OCI-LY3 (cell line): Measurements from ENCODE around the gene LIN7C.

Source experiments
- H2AFZ ChIP-seq: fragments of 200-600, 300-600 bp; shearing (Covaris generic); 2 replicates; pipeline ENCODE4 v1.6.0; 2014; ENCODE audit warnings: antibody characterized with exemption, low read depth, low read length
- H3K27ac ChIP-seq: fragments of 200-600, 300-600 bp; sonication (generic); 2 replicates; pipeline ENCODE4 v1.5.1; 2014; ENCODE audit warnings: mild to moderate bottlenecking, low read length, moderate library complexity, mixed read lengths
- H3K27me3 ChIP-seq: fragments of 200-600, 300-600 bp; sonication (generic); 2 replicates; pipeline ENCODE4 v1.6.1; 2014; ENCODE audit warnings: low read depth, low read length, mixed read lengths
- H3K36me3 ChIP-seq: fragments of 200-600, 300-600 bp; sonication (generic); replicated peaks from 2 replicates; pipeline ENCODE3; 2014; ENCODE audit warnings: low read depth, low read length, mixed read lengths
- H3K4me1 ChIP-seq: fragments of 300-600, 200-600 bp; sonication (generic); 2 replicates; pipeline ENCODE4 v1.6.1; 2014; ENCODE audit warnings: low read length, mixed read lengths
- H3K4me2 ChIP-seq: fragments of 200-600, 300-600 bp; sonication (generic); 2 replicates; pipeline ENCODE4 v1.6.1; 2014; ENCODE audit warnings: low read length, mixed read lengths
- H3K4me3 ChIP-seq: fragments of 300-600, 200-600 bp; sonication (generic); 2 replicates; pipeline ENCODE4 v1.5.1; 2014; ENCODE audit warnings: antibody characterized with exemption, mild to moderate bottlenecking, low read length, moderate library complexity
- H3K79me2 ChIP-seq: fragments of 300-600, 200-600 bp; shearing (Covaris generic); 2 replicates; pipeline ENCODE4 v1.6.1; 2014; ENCODE audit warnings: mild to moderate bottlenecking, low read length, mixed read lengths
- H3K9ac ChIP-seq: fragments of 300-600, 200-600 bp; shearing (Covaris generic); 2 replicates; pipeline ENCODE4 v1.6.0; 2014; ENCODE audit warnings: mild to moderate bottlenecking, low read length, moderate library complexity
- H3K9me3 ChIP-seq: fragments of 200-600, 300-600 bp; shearing (Covaris generic); 2 replicates; pipeline ENCODE4 v1.6.1; 2014; ENCODE audit warnings: low read length, mixed read lengths; ENCODE audit not compliant: insufficient read depth
- H4K20me1 ChIP-seq: fragments of 200-600, 300-600 bp; sonication (generic); 2 replicates; pipeline ENCODE4 v1.6.1; 2016; ENCODE audit warnings: low read length, mixed read lengths; ENCODE audit not compliant: insufficient read depth
- CTCF ChIP-seq: fragments of 200-600, 300-600 bp; sonication (generic); IDR thresholded peaks from 2 replicates; pipeline ENCODE4 v1.5.1; 2014; ENCODE audit warnings: antibody characterized with exemption, low read length, low read depth
- EZH2phosphoT487 ChIP-seq: fragments of 200-600 bp; shearing (Covaris generic); IDR thresholded peaks from 2 replicates; pipeline ENCODE4 v1.6.1; 2018; ENCODE audit warnings: antibody characterized with exemption, mixed run types, low read depth

LIN7C gene

GRCh38 chr11:27512238-27512637, 5.7 kb upstream of the LIN7C start:
- Histone ChIP-seq H3K4me3 (no peak overlapping the region), H3K79me2 (peaks cover 3% of the 10 kb centered on the region; the same call in 1 of the 2 replicates), H3K27me3 (no peaks in the 10 kb centered on the region), H2AFZ (no peak overlapping the region), H3K4me1 (peaks cover 5% of the 10 kb centered on the region; the same call in 1 of the 2 replicates), H3K9me3 (no peaks in the 10 kb centered on the region), H3K27ac (no peak overlapping the region), H3K9ac (no peak overlapping the region), H3K36me3 (no peaks in the 10 kb centered on the region), H3K4me2 (no peak overlapping the region), H4K20me1 (no peaks in the 10 kb centered on the region)
- no peak for TF ChIP-seq CTCF
- TF ChIP-seq EZH2phosphoT487: no peak

- peaks cover 9% of the 10 kb centered on the region for H4K20me1 ChIP-seq
- H3K27me3 ChIP-seq: no peaks in the 10 kb centered on the region
- TF ChIP-seq EZH2phosphoT487 (no peak), CTCF (no peak)
- no peak overlapping the region for H3K4me3 ChIP-seq
- H3K36me3 ChIP-seq: no peaks in the 10 kb centered on the region
- no peaks in the 10 kb centered on the region for H3K9me3 ChIP-seq
- H3K4me2 ChIP-seq: no peak overlapping the region
- H3K4me1 ChIP-seq: peaks cover 12% of the 10 kb centered on the region
- H3K79me2 ChIP-seq: peaks cover 25% of the 10 kb centered on the region
- H3K27ac ChIP-seq: no peak overlapping the region
- no peak overlapping the region for H2AFZ ChIP-seq
- no peak overlapping the region for H3K9ac ChIP-seq
Measured at GRCh38 chr11:27509908-27510307, 3.3 kb upstream of the LIN7C start.

GRCh38 chr11:27507557-27508322, 1.2 kb upstream of the LIN7C start:
- TF ChIP-seq CTCF (no peak), EZH2phosphoT487 (no peak)
- H3K27me3 ChIP-seq: no peaks in the 10 kb centered on the region
- H3K36me3 ChIP-seq: peaks cover 5% of the 10 kb centered on the region
- H3K9ac ChIP-seq: peak overlapping the region; percentile 93
- no peaks in the 10 kb centered on the region for H3K9me3 ChIP-seq
- H3K4me2 ChIP-seq: peak overlapping the region; percentile 82
- peaks cover 46% of the 10 kb centered on the region for H3K79me2 ChIP-seq
- peak overlapping the region; percentile 100 for H3K4me3 ChIP-seq
- no peak overlapping the region for H3K27ac ChIP-seq
- peaks cover 9% of the 10 kb centered on the region for H4K20me1 ChIP-seq
- peaks cover 12% of the 10 kb centered on the region for H3K4me1 ChIP-seq
- no peak overlapping the region for H2AFZ ChIP-seq

GRCh38 chr11:27505781-27506180, 788 bp downstream of the LIN7C start:
- TF ChIP-seq CTCF (no peak), EZH2phosphoT487 (no peak)
- peak overlapping the region; percentile 100 for H3K4me3 ChIP-seq
- peak overlapping the region; percentile 93 for H3K9ac ChIP-seq
- H3K4me2 ChIP-seq: peak overlapping the region; percentile 89
- H3K36me3 ChIP-seq: peaks cover 13% of the 10 kb centered on the region
- peak overlapping the region; percentile 63 for H3K27ac ChIP-seq
- H4K20me1 ChIP-seq: peaks cover 9% of the 10 kb centered on the region
- peaks cover 12% of the 10 kb centered on the region for H3K4me1 ChIP-seq
- H3K27me3 ChIP-seq: no peaks in the 10 kb centered on the region
- H2AFZ ChIP-seq: no peak overlapping the region
- H3K9me3 ChIP-seq: no peaks in the 10 kb centered on the region
- H3K79me2 ChIP-seq: peaks cover 60% of the 10 kb centered on the region
